ENCODE results near the gene MSL3. TPM values are rescaled to one million over a fixed set of nuclear protein-coding genes. Genes with fewer than 3 reads are reported as not detected.

MSL3 gene, protein sequence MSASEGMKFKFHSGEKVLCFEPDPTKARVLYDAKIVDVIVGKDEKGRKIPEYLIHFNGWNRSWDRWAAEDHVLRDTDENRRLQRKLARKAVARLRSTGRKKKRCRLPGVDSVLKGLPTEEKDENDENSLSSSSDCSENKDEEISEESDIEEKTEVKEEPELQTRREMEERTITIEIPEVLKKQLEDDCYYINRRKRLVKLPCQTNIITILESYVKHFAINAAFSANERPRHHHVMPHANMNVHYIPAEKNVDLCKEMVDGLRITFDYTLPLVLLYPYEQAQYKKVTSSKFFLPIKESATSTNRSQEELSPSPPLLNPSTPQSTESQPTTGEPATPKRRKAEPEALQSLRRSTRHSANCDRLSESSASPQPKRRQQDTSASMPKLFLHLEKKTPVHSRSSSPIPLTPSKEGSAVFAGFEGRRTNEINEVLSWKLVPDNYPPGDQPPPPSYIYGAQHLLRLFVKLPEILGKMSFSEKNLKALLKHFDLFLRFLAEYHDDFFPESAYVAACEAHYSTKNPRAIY
- total RNA-seq (2022; extraction: Qiagen RNA extraction) = 19.9 to 22.3 TPM (median 20.4 TPM) in 5 replicates

DNA sequence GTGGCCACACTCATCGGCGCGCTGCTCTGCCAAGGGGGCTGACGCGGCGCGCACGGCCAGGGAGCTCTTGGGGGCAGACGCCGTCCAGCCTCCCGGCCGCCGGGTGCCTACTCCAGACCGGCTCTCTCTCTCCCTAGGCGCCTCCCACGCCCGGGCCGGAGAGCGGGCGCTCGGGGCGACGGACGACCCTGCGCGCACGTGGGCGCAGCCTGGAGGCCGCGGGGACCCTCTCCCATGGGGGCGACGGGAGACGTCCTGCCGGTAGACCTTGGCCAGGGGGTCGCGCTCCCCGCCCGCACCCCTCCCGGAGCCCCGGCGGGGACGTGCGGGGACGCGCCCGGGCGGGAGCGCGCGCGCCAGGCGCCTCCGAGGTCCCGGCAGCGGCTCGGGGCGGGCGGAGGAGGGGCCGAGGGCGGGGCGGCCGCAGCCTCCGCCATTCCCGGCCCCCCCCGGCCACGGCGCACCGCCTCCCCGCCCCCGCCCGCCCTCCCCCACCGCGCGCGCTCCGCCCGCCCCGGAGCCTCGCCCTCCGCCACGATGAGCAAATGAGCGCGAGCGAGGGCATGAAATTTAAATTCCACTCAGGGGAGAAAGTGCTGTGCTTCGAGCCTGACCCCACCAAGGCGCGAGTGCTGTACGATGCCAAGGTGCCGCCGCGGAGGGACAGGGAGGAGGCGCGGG is at the start of gene MSL3:
TSS of gene MSL3 (plus strand) at position 519 of the 681 bp plus-strand sequence. CDS start at position 546, 27 bp downstream.

Other genes with a start within 250 kb of the MSL3 start
- gene ARHGAP6, start 92.3 kb upstream of the MSL3 start, total RNA-seq (2022; extraction: Qiagen RNA extraction) = 0.01 to 0.13 TPM (median 0.10 TPM) in 3 of 5 replicates, not detected in the others

All from A549 treated with AZD2906 at 1 μM for 4 hours (cell line).